ENCODE measurements around the gene CEPT1. TPM values are rescaled to one million over a fixed set of nuclear protein-coding genes. Genes with fewer than 3 reads are reported as not detected.

Gene CEPT1
- total RNA-seq, 1 donor from 2014 or later = 24.6 TPM

- DNase-seq (ENCODE audit: low read depth) = no peak
These were observed 6.1 kb downstream of the CEPT1 start for GRCh38 chr1:111145963-111146768.

- no peak for DNase-seq (ENCODE audit: low read depth)
These were observed 7.9 kb downstream of the CEPT1 start for GRCh38 chr1:111147948-111148347.

- no peak for DNase-seq (ENCODE audit: low read depth)
These were observed 8.4 kb downstream of the CEPT1 start for GRCh38 chr1:111148376-111148881.

DNA sequence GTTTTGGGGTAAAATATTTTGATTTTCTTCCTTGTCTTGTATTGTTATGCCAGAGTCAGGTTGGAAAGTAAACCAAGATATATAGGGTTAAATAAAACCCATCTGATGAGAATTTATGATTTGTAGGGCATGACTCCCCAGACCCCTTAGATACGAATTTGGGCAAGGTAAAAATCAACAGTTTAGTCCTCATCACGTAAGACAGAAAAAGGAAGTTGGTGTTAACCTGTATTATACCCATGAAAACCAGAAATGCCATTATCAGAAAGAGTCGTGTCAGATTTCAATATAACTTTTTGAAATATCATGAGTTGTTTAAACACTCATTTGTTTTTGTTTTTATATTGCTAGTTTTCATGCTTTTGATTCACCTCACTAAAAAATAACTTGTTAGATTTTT is 11.8 kb downstream of the CEPT1 start:
- DNase-seq (ENCODE audit: low read depth) = no peak

- no peak for DNase-seq (ENCODE audit: low read depth)
These were observed 14.3 kb downstream of the CEPT1 start for GRCh38 chr1:111154021-111154999.

DNA sequence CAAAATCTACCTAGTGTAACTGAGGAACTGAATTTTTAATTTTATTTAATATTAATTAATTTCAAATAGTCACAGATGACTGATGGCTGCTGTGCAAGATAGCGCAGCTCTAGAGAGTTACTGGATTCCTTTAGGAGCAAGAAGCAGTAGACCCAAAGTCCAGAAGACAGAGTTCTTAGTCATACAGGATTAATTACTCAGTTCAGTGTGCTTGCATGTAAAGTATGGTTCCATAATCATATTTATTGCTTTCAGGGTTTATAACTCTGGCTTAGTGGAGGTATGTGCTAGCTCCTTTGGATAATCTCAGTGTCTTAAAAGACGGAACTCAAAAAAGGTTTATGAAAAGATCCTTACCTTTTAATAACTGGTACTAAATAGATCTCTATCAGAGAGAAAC is 17.4 kb downstream of the CEPT1 start:
- no peak for DNase-seq (ENCODE audit: low read depth)

DNA sequence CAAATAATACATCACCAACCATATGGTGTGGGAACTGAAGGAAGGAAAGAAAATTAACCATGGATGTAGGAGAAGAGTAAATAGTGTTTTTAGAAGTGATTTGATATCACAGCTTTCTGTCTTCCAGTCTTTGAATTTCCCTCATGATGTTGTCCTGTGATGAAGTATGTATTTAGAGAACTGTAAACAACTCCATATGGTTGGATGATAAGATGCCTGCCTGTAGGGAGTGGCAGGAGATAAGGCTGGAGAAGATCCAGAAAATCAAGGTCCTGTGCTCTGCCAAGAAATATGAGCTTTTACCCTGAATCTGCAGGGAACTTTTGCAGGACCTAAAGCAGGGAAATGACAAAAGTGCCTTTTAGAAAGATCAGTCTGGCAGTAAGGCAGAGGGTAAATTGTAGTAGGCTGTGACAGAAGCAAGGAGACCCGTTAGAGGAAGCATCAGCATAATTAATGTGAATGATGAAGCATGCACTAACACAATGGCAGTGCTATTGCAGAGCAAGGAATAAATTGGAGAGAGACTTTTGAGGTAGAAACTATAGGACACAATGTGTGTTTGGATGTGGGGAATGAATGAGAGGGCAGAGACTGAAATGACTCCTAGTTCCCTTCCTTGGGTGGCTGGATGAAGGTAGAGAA is 21.9 kb downstream of the CEPT1 start:
- DNase-seq (ENCODE audit: low read depth) = no peak

GRCh38 chr1:111162488-111162880 is 22.5 kb downstream of the CEPT1 start:
- DNase-seq (ENCODE audit: low read depth) = no peak

- DNase-seq (ENCODE audit: low read depth) = no peak
These were observed 23.3 kb downstream of the CEPT1 start for GRCh38 chr1:111163363-111163762.

DNA sequence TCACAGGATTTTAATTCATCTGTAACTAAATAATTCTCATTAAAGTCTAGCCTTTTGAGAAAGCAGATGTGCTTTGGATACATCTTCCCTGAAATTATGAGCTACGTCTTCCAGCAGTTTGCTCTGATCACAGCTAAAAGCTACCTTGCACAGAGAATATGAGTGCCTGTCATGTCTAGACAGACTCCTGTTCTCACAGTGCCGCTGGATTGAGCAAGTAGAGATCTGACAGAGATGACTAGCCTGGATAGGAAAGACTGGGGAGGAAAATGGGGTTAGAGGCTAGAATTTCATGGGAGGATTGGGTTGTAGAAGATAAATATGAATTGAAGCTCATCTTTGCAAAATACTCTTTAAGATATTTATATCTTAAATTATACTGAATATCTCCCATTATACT is 24.1 kb downstream of the CEPT1 start:
- no peak for DNase-seq (ENCODE audit: low read depth)

GRCh38 chr1:111172463-111172862 is 32.4 kb downstream of the CEPT1 start:
- no peak for DNase-seq (ENCODE audit: low read depth)

GRCh38 chr1:111174070-111174469 is 34.0 kb downstream of the CEPT1 start:
- DNase-seq (ENCODE audit: low read depth) = no peak

DNA sequence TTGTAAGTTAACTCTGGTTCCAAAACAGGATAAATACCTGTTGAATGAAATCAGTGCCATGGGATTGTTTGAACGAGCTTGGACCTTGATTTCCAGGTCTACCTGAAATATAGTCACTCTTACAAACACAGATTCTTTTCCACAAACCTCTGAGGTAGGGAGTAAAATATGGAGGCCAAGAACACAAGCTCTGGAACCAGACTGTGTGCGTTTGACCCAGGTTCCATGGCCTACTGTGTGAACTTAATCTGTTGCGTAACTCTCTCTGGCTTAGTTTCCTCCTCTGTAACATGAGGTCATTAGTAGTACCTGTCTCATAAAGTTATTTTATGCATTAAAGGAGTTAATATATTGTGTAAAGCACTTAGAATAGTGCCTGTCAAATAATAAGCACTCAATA is 35.3 kb downstream of the CEPT1 start:
- no peak for DNase-seq (ENCODE audit: low read depth)

GRCh38 chr1:111176678-111177077 is 36.7 kb downstream of the CEPT1 start:
- no peak for DNase-seq (ENCODE audit: low read depth)

DNA sequence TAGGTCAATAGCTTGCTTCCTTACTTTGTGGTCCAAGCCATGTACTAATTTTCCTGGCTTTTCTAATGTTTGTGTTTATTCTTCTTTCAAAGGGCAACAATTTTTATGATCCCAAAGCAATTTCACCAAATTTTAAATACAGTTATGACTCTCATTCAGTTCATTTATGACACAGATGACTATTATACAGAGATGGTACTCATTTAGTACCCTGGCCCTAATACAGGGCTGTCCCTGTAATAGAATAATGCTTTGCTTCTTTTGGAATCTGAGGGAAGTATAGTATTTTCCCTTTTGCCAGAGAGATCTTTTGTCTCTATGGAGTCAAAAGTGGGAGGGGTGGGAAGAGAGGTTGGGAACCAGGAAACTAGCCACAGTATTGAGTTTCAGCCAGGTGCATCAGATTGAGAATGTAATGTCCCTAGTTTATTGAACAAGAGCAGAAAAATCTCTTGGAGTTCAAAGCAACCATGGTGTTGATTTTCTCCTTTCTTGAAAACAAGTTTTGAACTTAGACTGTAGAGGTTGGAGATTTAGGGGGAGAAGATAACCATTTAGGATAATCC is 40.0 kb downstream of the CEPT1 start:
- DNase-seq (ENCODE audit: low read depth) = no peak

DNA sequence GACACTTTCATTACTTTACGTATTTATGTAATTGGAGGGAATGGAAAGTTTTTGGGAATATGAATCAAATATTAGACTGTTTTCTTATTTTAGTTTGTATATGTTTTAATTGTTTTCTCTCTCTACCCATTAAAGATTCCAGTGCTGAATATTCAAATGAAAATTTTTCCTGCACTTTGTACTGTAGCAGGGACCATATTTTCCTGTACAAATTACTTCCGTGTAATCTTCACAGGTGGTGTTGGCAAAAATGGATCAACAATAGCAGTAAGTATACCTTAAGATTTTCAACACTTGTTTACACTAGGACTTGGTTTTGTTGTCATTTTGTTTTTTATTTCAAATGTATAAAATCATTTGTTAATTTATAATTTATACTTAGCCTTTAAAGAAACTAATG is 42.0 kb downstream of the CEPT1 start:
- no peak for DNase-seq (ENCODE audit: low read depth)

- DNase-seq (ENCODE audit: low read depth) = no peak
These were observed 43.5 kb downstream of the CEPT1 start for GRCh38 chr1:111183308-111184069.

- no peak for DNase-seq (ENCODE audit: low read depth)
These were observed 44.6 kb downstream of the CEPT1 start for GRCh38 chr1:111184663-111185062.

GRCh38 chr1:111190931-111191451 is 51.0 kb downstream of the CEPT1 start:
- no peak for DNase-seq (ENCODE audit: low read depth)

DNA sequence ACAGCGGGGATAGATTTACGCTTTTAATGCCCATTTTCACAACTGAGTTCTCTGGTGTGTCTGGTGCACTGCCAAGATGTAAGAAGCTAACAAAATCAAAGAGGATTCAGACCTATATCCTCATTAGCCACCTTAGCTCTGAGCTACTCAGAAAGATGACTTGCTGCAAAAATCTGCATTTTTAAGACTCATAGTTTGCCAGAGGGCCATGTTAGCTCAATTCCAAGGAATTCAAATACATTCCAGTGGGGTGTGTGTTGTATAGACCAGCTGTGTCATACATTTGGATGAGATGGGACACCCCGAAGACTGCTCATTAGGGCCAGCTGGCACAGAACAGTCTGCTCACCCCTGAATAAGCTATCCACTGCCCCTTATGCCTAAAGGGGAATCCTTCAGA is 51.5 kb downstream of the CEPT1 start:
- no peak for DNase-seq (ENCODE audit: low read depth)

Data from myocyte (in vitro differentiated cells).